ENCODE measurements around the gene LIMA1. TPM values are rescaled to one million over a fixed set of nuclear protein-coding genes. Genes with fewer than 3 reads are reported as not detected.

Gene LIMA1
- total RNA-seq, 2 donors from 2014 or later: 20.1 to 26.0 TPM

- Mint-ChIP-seq H3K4me3 (no peak overlapping the region), H3K36me3 (ENCODE audit: low read depth) (peaks cover 14% of the 10 kb centered on the region), H3K9me3 (no peaks in the 10 kb centered on the region), H3K27me3 (ENCODE audit: insufficient read depth) (no peaks in the 10 kb centered on the region), H3K27ac (no peak overlapping the region), H3K4me1 (peaks cover 4% of the 10 kb centered on the region)
- no peaks in the 10 kb centered on the region for H3K4me1 ChIP-seq (ENCODE audit: control insufficient read depth, insufficient read depth, low read length)
- no peak overlapping the region for H3K27ac ChIP-seq (ENCODE audit: low read depth, low read length)
- H3K27me3 ChIP-seq (ENCODE audit: control insufficient read depth, insufficient read depth, low read length, poor library complexity, severe bottlenecking): no peaks in the 10 kb centered on the region
- no peak for TF ChIP-seq CTCF (conservative IDR thresholded peaks at IDR 0.05)
- 95 to 97% methylated on average over 3 to 4 of the region's 4 CpGs for WGBS, 2 experiments (ENCODE audit: insufficient coverage in 1 of 2, insufficient read length in 1 of 2)
- DNase-seq: no peak
- H3K4me3 ChIP-seq (ENCODE audit: low read length): no peak overlapping the region
- H3K36me3 ChIP-seq (ENCODE audit: control insufficient read depth, insufficient read depth, low read length): peaks cover 9% of the 10 kb centered on the region
- H3K9ac ChIP-seq (ENCODE audit: extremely low read depth, low read length, poor library complexity, severe bottlenecking): no peak overlapping the region
- H3K9me3 ChIP-seq (ENCODE audit: control insufficient read depth, low read length): no peaks in the 10 kb centered on the region
These were observed 136.0 kb downstream of the LIMA1 start for GRCh38 chr12:50147281-50147680.

GRCh38 chr12:50145439-50145838 is 137.9 kb downstream of the LIMA1 start:
- no peaks in the 10 kb centered on the region for H3K9me3 ChIP-seq (ENCODE audit: control insufficient read depth, low read length)
- Mint-ChIP-seq H3K4me1 (peaks cover 4% of the 10 kb centered on the region), H3K9me3 (no peaks in the 10 kb centered on the region), H3K36me3 (ENCODE audit: low read depth) (peaks cover 29% of the 10 kb centered on the region), H3K27ac (peak overlapping the region; percentile 50), H3K27me3 (ENCODE audit: insufficient read depth) (no peaks in the 10 kb centered on the region), H3K4me3 (no peak overlapping the region)
- WGBS, 2 experiments (ENCODE audit: insufficient coverage in 1 of 2, insufficient read length in 1 of 2): 100% methylated on average over 2 of the region's 2 CpGs; no CpG with 5 or more reads in 1 of the 2 experiments
- H3K9ac ChIP-seq (ENCODE audit: extremely low read depth, low read length, poor library complexity, severe bottlenecking): no peak overlapping the region
- no peak for TF ChIP-seq CTCF (conservative IDR thresholded peaks at IDR 0.05)
- H3K27ac ChIP-seq (ENCODE audit: low read depth, low read length): no peak overlapping the region
- no peak for DNase-seq
- H3K27me3 ChIP-seq (ENCODE audit: control insufficient read depth, insufficient read depth, low read length, poor library complexity, severe bottlenecking): no peaks in the 10 kb centered on the region
- H3K4me1 ChIP-seq (ENCODE audit: control insufficient read depth, insufficient read depth, low read length): no peaks in the 10 kb centered on the region
- peaks cover 23% of the 10 kb centered on the region for H3K36me3 ChIP-seq (ENCODE audit: control insufficient read depth, insufficient read depth, low read length)
- H3K4me3 ChIP-seq (ENCODE audit: low read length): no peak overlapping the region

- Mint-ChIP-seq H3K4me1 (peaks cover 4% of the 10 kb centered on the region), H3K27me3 (ENCODE audit: insufficient read depth) (no peaks in the 10 kb centered on the region), H3K4me3 (no peak overlapping the region), H3K36me3 (ENCODE audit: low read depth) (peaks cover 47% of the 10 kb centered on the region), H3K9me3 (no peaks in the 10 kb centered on the region), H3K27ac (no peak overlapping the region)
- Histone ChIP-seq H3K9ac (ENCODE audit: extremely low read depth, low read length, poor library complexity, severe bottlenecking) (no peak overlapping the region), H3K9me3 (ENCODE audit: control insufficient read depth, low read length) (no peaks in the 10 kb centered on the region), H3K4me3 (ENCODE audit: low read length) (no peak overlapping the region), H3K4me1 (ENCODE audit: control insufficient read depth, insufficient read depth, low read length) (no peaks in the 10 kb centered on the region), H3K27ac (ENCODE audit: low read depth, low read length) (no peak overlapping the region), H3K27me3 (ENCODE audit: control insufficient read depth, insufficient read depth, low read length, poor library complexity, severe bottlenecking) (no peaks in the 10 kb centered on the region), H3K36me3 (ENCODE audit: control insufficient read depth, insufficient read depth, low read length) (peaks cover 46% of the 10 kb centered on the region)
- no peak for DNase-seq
- TF ChIP-seq CTCF (conservative IDR thresholded peaks at IDR 0.05): no peak
- WGBS, 2 experiments (ENCODE audit: insufficient coverage in 1 of 2, insufficient read length in 1 of 2): 88 to 98% methylated on average over 7 to 8 of the region's 8 CpGs
These were observed 140.3 kb downstream of the LIMA1 start for GRCh38 chr12:50142993-50143392.
